Measurements from ENCODE around the gene LMX1B. TPM values are rescaled to one million over a fixed set of nuclear protein-coding genes. Genes with fewer than 3 reads are reported as not detected.

LMX1B gene
- total and polyA plus RNA-seq, 4 experiments from 2014 or later, result not detected

- no peaks in the 10 kb centered on the region for H3K4me1 Mint-ChIP-seq
- intact Hi-C loops (cut with micrococcal nuclease), result no loop called here
- Histone ChIP-seq H3K27ac (ENCODE audit: low read depth, low read length) (no peak overlapping the region), H3K27me3 (ENCODE audit: insufficient read depth, low read length) (peaks cover 5% of the 10 kb centered on the region), H3K4me1 (ENCODE audit: insufficient read depth, low read length) (no peaks in the 10 kb centered on the region), H3K9me3 (ENCODE audit: control insufficient read depth in 1 of 2, low read length in 2 of 2) (no peaks in the 10 kb centered on the region), H3K4me3 (ENCODE audit: low read length in 2 of 2) (no peak overlapping the region), H3K36me3 (ENCODE audit: insufficient read depth, low read length) (no peaks in the 10 kb centered on the region)
- no peak for DNase-seq
- H3K9me3 Mint-ChIP-seq, result peaks cover 0 to 1% (median 0%) of the 10 kb centered on the region in 8 donors
- POLR2A ChIA-PET (ENCODE audit: partially characterized antibody), result no interaction called here
- CTCF ChIA-PET (ENCODE audit: partially characterized antibody), result no interaction called here
- H3K36me3 Mint-ChIP-seq, result no peaks in the 10 kb centered on the region
- H3K27me3 Mint-ChIP-seq, result peaks cover 39 to 61% of the 10 kb centered on the region in 2 donors
- no peak overlapping the region for H3K27ac Mint-ChIP-seq
- no peak overlapping the region for H3K4me3 Mint-ChIP-seq
These were observed 30.3 kb downstream of the LMX1B start for GRCh38 chr9:126643945-126644527.

- Mint-ChIP-seq H3K9me3 (peaks cover 0 to 1% (median 0%) of the 10 kb centered on the region in 8 donors), H3K36me3 (no peaks in the 10 kb centered on the region), H3K27ac (no peak overlapping the region), H3K4me1 (no peaks in the 10 kb centered on the region), H3K4me3 (no peak overlapping the region), H3K27me3 (peaks cover 40 to 68% of the 10 kb centered on the region in 2 donors)
- Histone ChIP-seq H3K36me3 (ENCODE audit: insufficient read depth, low read length) (no peaks in the 10 kb centered on the region), H3K9me3 (ENCODE audit: control insufficient read depth in 1 of 2, low read length in 2 of 2) (no peaks in the 10 kb centered on the region), H3K27ac (ENCODE audit: low read depth, low read length) (no peak overlapping the region), H3K27me3 (ENCODE audit: insufficient read depth, low read length) (no peaks in the 10 kb centered on the region), H3K4me3 (ENCODE audit: low read length in 2 of 2) (no peak overlapping the region), H3K4me1 (ENCODE audit: insufficient read depth, low read length) (no peaks in the 10 kb centered on the region)
- ChIA-PET CTCF (ENCODE audit: partially characterized antibody) (no interaction called here), POLR2A (ENCODE audit: partially characterized antibody) (no interaction called here)
- no peak for DNase-seq
- intact Hi-C loops (cut with micrococcal nuclease), result no loop called here
These were observed 32.4 kb downstream of the LMX1B start for GRCh38 chr9:126646162-126646561.

- CTCF ChIA-PET (ENCODE audit: partially characterized antibody), result no interaction called here
- Histone ChIP-seq H3K4me1 (ENCODE audit: insufficient read depth, low read length) (no peaks in the 10 kb centered on the region), H3K27ac (ENCODE audit: low read depth, low read length) (no peak overlapping the region), H3K36me3 (ENCODE audit: insufficient read depth, low read length) (no peaks in the 10 kb centered on the region), H3K9me3 (ENCODE audit: control insufficient read depth in 1 of 2, low read length in 2 of 2) (no peaks in the 10 kb centered on the region), H3K27me3 (ENCODE audit: insufficient read depth, low read length) (peaks cover 4% of the 10 kb centered on the region), H3K4me3 (ENCODE audit: low read length in 2 of 2) (no peak overlapping the region)
- Mint-ChIP-seq H3K4me1 (no peaks in the 10 kb centered on the region), H3K9me3 (peaks cover 0 to 1% (median 0%) of the 10 kb centered on the region in 8 donors), H3K27ac (no peak overlapping the region), H3K36me3 (no peaks in the 10 kb centered on the region), H3K4me3 (no peak overlapping the region), H3K27me3 (peaks cover 33 to 59% of the 10 kb centered on the region in 2 donors)
- POLR2A ChIA-PET (ENCODE audit: partially characterized antibody), result no interaction called here
- intact Hi-C loops (cut with micrococcal nuclease), result no loop called here
- no peak for DNase-seq
These were observed 34.1 kb downstream of the LMX1B start for GRCh38 chr9:126647585-126648411.

DNA sequence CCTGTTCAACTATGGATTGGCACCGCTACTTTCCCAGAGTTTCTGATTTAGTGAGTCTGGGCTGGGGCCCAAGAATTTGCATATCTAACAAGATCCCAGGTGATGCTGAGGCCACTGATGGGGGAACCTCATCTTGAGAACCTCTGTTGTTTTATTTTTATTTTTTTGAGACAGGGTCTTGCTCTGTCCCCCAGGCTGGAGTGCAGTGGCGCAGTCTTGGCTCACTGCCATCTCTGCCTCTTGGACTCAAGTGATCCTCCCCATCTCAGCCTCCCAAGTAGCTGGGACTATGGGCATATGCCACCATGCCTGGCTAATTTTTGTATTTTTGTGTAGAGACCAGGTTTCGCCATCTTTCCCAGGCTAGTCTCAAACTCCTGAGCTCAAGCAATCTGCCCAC is 35.7 kb downstream of the LMX1B start:
- Histone ChIP-seq H3K9me3 (ENCODE audit: control insufficient read depth in 1 of 2, low read length in 2 of 2) (no peaks in the 10 kb centered on the region), H3K27me3 (ENCODE audit: insufficient read depth, low read length) (peaks cover 4% of the 10 kb centered on the region), H3K36me3 (ENCODE audit: insufficient read depth, low read length) (no peaks in the 10 kb centered on the region), H3K27ac (ENCODE audit: low read depth, low read length) (no peak overlapping the region), H3K4me3 (ENCODE audit: low read length in 2 of 2) (no peak overlapping the region), H3K4me1 (ENCODE audit: insufficient read depth, low read length) (no peaks in the 10 kb centered on the region)
- H3K4me1 Mint-ChIP-seq, result no peaks in the 10 kb centered on the region
- no peak overlapping the region for H3K27ac Mint-ChIP-seq
- ChIA-PET CTCF (ENCODE audit: partially characterized antibody) (no interaction called here), POLR2A (ENCODE audit: partially characterized antibody) (no interaction called here)
- no peak overlapping the region for H3K4me3 Mint-ChIP-seq
- H3K27me3 Mint-ChIP-seq, result peaks cover 33 to 70% of the 10 kb centered on the region in 2 donors
- no peaks in the 10 kb centered on the region for H3K36me3 Mint-ChIP-seq
- DNase-seq, result no peak
- intact Hi-C loops (cut with micrococcal nuclease), result no loop called here
- peaks cover 0 to 1% (median 0%) of the 10 kb centered on the region in 8 donors for H3K9me3 Mint-ChIP-seq

- H3K9me3 ChIP-seq (ENCODE audit: control insufficient read depth in 1 of 2, low read length in 2 of 2), result no peaks in the 10 kb centered on the region
- H3K4me1 Mint-ChIP-seq, result no peaks in the 10 kb centered on the region
- no peaks in the 10 kb centered on the region for H3K36me3 Mint-ChIP-seq
- H3K4me3 Mint-ChIP-seq, result no peak overlapping the region
- DNase-seq, result no peak
- peaks cover 33 to 70% of the 10 kb centered on the region in 2 donors for H3K27me3 Mint-ChIP-seq
- ChIA-PET POLR2A (ENCODE audit: partially characterized antibody) (no interaction called here), CTCF (ENCODE audit: partially characterized antibody) (no interaction called here)
- peaks cover 4% of the 10 kb centered on the region for H3K27me3 ChIP-seq (ENCODE audit: insufficient read depth, low read length)
- H3K4me3 ChIP-seq (ENCODE audit: low read length in 2 of 2), result no peak overlapping the region
- peaks cover 0 to 1% (median 0%) of the 10 kb centered on the region in 8 donors for H3K9me3 Mint-ChIP-seq
- no peaks in the 10 kb centered on the region for H3K4me1 ChIP-seq (ENCODE audit: insufficient read depth, low read length)
- intact Hi-C loops (cut with micrococcal nuclease), result no loop called here
- no peak overlapping the region for H3K27ac Mint-ChIP-seq
- no peak overlapping the region for H3K27ac ChIP-seq (ENCODE audit: low read depth, low read length)
- H3K36me3 ChIP-seq (ENCODE audit: insufficient read depth, low read length), result no peaks in the 10 kb centered on the region
These were observed 36.9 kb downstream of the LMX1B start for GRCh38 chr9:126650404-126651341.

DNA sequence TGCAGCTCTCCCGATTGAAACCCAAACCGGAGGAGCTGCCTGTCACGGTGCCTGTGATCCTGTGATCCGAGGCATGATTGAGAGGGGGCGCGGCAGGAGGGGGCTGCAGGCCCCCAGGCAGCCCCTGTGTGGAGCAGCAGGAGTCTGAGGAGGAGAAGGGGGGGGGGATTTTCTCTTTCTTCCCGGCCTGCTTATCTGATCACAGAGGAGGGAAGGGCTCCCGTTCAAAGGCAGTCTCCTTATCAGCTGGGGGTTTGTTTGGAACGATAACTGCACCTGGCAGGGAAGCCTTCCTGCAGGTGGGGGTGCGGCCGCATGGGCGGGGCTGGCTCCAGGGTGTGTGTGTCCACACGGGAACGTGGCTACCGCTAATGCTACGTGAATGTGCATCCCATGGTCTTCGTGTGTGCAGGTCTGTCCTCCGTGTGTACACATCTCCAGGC is 38.4 kb downstream of the LMX1B start:
- Histone ChIP-seq H3K27ac (ENCODE audit: low read depth, low read length) (no peak overlapping the region), H3K4me3 (ENCODE audit: low read length in 2 of 2) (no peak overlapping the region), H3K9me3 (ENCODE audit: control insufficient read depth in 1 of 2, low read length in 2 of 2) (no peaks in the 10 kb centered on the region), H3K27me3 (ENCODE audit: insufficient read depth, low read length) (peaks cover 4% of the 10 kb centered on the region), H3K36me3 (ENCODE audit: insufficient read depth, low read length) (no peaks in the 10 kb centered on the region), H3K4me1 (ENCODE audit: insufficient read depth, low read length) (no peaks in the 10 kb centered on the region)
- Mint-ChIP-seq H3K36me3 (no peaks in the 10 kb centered on the region), H3K27me3 (peaks cover 26 to 64% of the 10 kb centered on the region in 2 donors), H3K4me1 (no peaks in the 10 kb centered on the region), H3K4me3 (no peak overlapping the region), H3K27ac (no peak overlapping the region), H3K9me3 (peaks cover 0 to 1% (median 0%) of the 10 kb centered on the region in 8 donors)
- ChIA-PET CTCF (ENCODE audit: partially characterized antibody) (no interaction called here), POLR2A (ENCODE audit: partially characterized antibody) (no interaction called here)
- intact Hi-C loops (cut with micrococcal nuclease), result no loop called here
- no peak for DNase-seq

DNA sequence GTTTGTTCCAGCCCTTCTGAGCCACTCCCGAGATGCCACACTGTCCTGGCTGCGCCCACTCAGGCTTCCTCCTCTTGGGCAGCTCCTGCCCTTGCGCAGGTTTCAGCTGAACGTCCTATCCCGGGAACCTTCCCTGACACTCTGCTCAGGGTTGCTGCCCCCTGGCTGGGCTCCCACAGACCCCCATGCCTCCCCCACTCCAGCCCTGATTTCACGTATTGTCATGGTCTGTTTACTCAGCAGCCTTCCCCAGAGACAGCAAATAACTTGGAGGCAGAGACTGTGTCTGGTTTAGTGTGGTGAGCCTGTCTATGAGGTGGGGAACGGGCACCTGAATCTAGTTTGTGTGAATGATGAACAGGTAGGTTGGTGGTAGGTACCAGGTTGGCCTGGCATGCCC is 40.4 kb downstream of the LMX1B start:
- Histone ChIP-seq H3K36me3 (ENCODE audit: insufficient read depth, low read length) (no peaks in the 10 kb centered on the region), H3K27me3 (ENCODE audit: insufficient read depth, low read length) (peaks cover 4% of the 10 kb centered on the region), H3K4me1 (ENCODE audit: insufficient read depth, low read length) (no peaks in the 10 kb centered on the region), H3K9me3 (ENCODE audit: control insufficient read depth in 1 of 2, low read length in 2 of 2) (no peaks in the 10 kb centered on the region), H3K27ac (ENCODE audit: low read depth, low read length) (no peak overlapping the region), H3K4me3 (ENCODE audit: low read length in 2 of 2) (no peak overlapping the region)
- no peak for DNase-seq
- Mint-ChIP-seq H3K9me3 (no peaks in the 10 kb centered on the region), H3K4me1 (no peaks in the 10 kb centered on the region), H3K27ac (no peak overlapping the region), H3K27me3 (peaks cover 14 to 55% of the 10 kb centered on the region in 2 donors), H3K36me3 (no peaks in the 10 kb centered on the region), H3K4me3 (no peak overlapping the region)
- CTCF ChIA-PET (ENCODE audit: partially characterized antibody), result no interaction called here
- intact Hi-C loops (cut with micrococcal nuclease), result no loop called here
- POLR2A ChIA-PET (ENCODE audit: partially characterized antibody), result no interaction called here

All from CD4-positive, alpha-beta memory T cell (primary cell).